Kidney (tissue), 14 donors: Measurements from ENCODE around the gene ASCL5. TPM values are rescaled to one million over a fixed set of nuclear protein-coding genes. Genes with fewer than 3 reads are reported as not detected.

Source experiments
- DNase-seq, 5 donors: peaks; one replicate each; pipeline ENCODE4 v3.0.0-alpha.2; 2013 to 2020
- FAIRE-seq: peaks from 2 replicates; lab custom pipeline; 2012; peaks lifted over from hg19 to GRCh38; lab: Jason Lieb, UNC
- H3K27ac ChIP-seq, 2 donors: one replicate each; pipeline ENCODE4 v1.7.0; 2013; ENCODE audit warnings: low read depth in 2 of 2, low read length in 2 of 2, inconsistent platforms in 1 of 2
- H3K27me3 ChIP-seq: one replicate; pipeline ENCODE4 v1.7.1; 2013; ENCODE audit warnings: low read length, inconsistent platforms; ENCODE audit not compliant: control insufficient read depth, insufficient read depth
- H3K36me3 ChIP-seq, 3 donors: one replicate each; pipeline versions ENCODE4 v1.7.0 to v1.7.1; 2013; ENCODE audit warnings: low read length in 3 of 3, control low read depth in 1 of 3, inconsistent platforms in 1 of 3; ENCODE audit not compliant: insufficient read depth in 3 of 3, control insufficient read depth in 2 of 3
- H3K4me1 ChIP-seq, 3 donors: one replicate each; pipeline versions ENCODE4 v1.7.0 to v1.7.1; 2013; ENCODE audit warnings: low read length in 3 of 3, inconsistent platforms in 1 of 3, low read depth in 1 of 3; ENCODE audit not compliant: control insufficient read depth in 2 of 3, insufficient read depth in 2 of 3
- H3K4me3 ChIP-seq, 3 donors: one replicate each; pipeline versions ENCODE4 v1.7.0 to v1.8.1; 2013; ENCODE audit warnings: low read length in 3 of 3, control low read depth in 1 of 3, inconsistent platforms in 1 of 3
- H3K9ac ChIP-seq, 3 donors: one replicate each; pipeline versions ENCODE4 v1.7.0 to v1.7.1; 2013; ENCODE audit warnings: low read length in 3 of 3, control low read depth in 1 of 3, inconsistent platforms in 1 of 3
- H3K9me3 ChIP-seq, 3 donors: one replicate each; pipeline versions ENCODE4 v1.7.0 to v1.7.1; 2013; ENCODE audit warnings: low read length in 3 of 3, control low read depth in 1 of 3, inconsistent platforms in 1 of 3; ENCODE audit not compliant: control insufficient read depth in 2 of 3, insufficient read depth in 1 of 3
- intact Hi-C: fragments of 100-400 bp; cut with DNase I; formaldehyde crosslinking; loops from one replicate; pipeline ENCODE4 v1.11.1; 2022
- polyA plus RNA-seq: library from polyadenylated mRNA; stranded (reverse); fragments of 350-450 nt; fragmentation: Illumina TruSeq; extraction: RNeasy Lipid Tissue Mini Kit (QIAGEN cat#74804); gene quantifications from one replicate; pipeline ENCODE4 v1.2.3, GENCODE V29; 2014; ENCODE audit warnings: low read depth, low replicate concordance; ENCODE audit not compliant: insufficient read depth
- total RNA-seq: library from RNA; stranded (reverse); fragmentation: NEBNext Ultra II Directional; extraction: Animal tissue kit (Norgen Biotek cat#: 25700); gene quantifications from one replicate; pipeline ENCODE4 v1.2.1, GENCODE V29; 2021
- TF ChIP-seq, protein P1 (sequence below): IDR thresholded peaks from 3 replicates; pipeline ENCODE4 v1.5.1; 2012; ENCODE audit warnings: mild to moderate bottlenecking, moderate library complexity, borderline replicate concordance; ENCODE audit not compliant: insufficient read depth; ENCODE audit errors: extremely low read depth
- donor health status: control.
- donor health status: control.
- donor health status: control.
- donor health status: control.
- donor health status: control.
- donor health status: DM: yes; HTN: yes; CAD: no.
- donor health status: Normal renal cell carcinoma (clear cell type).

The ASCL5 gene
- total and polyA plus RNA-seq, 2 donors from 2014 or later = not detected

GRCh38 chr1:201142849-201143725 lies 16.1 kb upstream of the ASCL5 start:
- H3K27me3 ChIP-seq = no peaks in the 10 kb centered on the region
- H3K4me3 ChIP-seq = no peak overlapping the region
- TF ChIP-seq, protein P1, sequence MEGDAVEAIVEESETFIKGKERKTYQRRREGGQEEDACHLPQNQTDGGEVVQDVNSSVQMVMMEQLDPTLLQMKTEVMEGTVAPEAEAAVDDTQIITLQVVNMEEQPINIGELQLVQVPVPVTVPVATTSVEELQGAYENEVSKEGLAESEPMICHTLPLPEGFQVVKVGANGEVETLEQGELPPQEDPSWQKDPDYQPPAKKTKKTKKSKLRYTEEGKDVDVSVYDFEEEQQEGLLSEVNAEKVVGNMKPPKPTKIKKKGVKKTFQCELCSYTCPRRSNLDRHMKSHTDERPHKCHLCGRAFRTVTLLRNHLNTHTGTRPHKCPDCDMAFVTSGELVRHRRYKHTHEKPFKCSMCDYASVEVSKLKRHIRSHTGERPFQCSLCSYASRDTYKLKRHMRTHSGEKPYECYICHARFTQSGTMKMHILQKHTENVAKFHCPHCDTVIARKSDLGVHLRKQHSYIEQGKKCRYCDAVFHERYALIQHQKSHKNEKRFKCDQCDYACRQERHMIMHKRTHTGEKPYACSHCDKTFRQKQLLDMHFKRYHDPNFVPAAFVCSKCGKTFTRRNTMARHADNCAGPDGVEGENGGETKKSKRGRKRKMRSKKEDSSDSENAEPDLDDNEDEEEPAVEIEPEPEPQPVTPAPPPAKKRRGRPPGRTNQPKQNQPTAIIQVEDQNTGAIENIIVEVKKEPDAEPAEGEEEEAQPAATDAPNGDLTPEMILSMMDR = no peak
- peak in 1 of 5 donors; percentile 44 for DNase-seq
- no peak overlapping the region for H3K27ac ChIP-seq
- no peak for FAIRE-seq
- H3K9ac ChIP-seq = no peak overlapping the region
- intact Hi-C loops = no loop called here
- no peaks in the 10 kb centered on the region for H3K4me1 ChIP-seq
- peaks cover 6 to 56% (median 36%) of the 10 kb centered on the region in 3 donors for H3K36me3 ChIP-seq
- H3K9me3 ChIP-seq = no peaks in the 10 kb centered on the region

- FAIRE-seq (no peak), DNase-seq (peak in 1 of 5 donors; percentile 53)
- Histone ChIP-seq H3K9me3 (no peaks in the 10 kb centered on the region), H3K36me3 (peaks cover 3 to 58% (median 36%) of the 10 kb centered on the region in 3 donors), H3K27ac (no peak overlapping the region), H3K27me3 (no peaks in the 10 kb centered on the region), H3K9ac (no peak overlapping the region), H3K4me3 (no peak overlapping the region), H3K4me1 (no peaks in the 10 kb centered on the region)
- TF ChIP-seq, protein P1 = no peak
- intact Hi-C loops = no loop called here
Observed at GRCh38 chr1:201142011-201142848, 15.2 kb upstream of the ASCL5 start.

DNA sequence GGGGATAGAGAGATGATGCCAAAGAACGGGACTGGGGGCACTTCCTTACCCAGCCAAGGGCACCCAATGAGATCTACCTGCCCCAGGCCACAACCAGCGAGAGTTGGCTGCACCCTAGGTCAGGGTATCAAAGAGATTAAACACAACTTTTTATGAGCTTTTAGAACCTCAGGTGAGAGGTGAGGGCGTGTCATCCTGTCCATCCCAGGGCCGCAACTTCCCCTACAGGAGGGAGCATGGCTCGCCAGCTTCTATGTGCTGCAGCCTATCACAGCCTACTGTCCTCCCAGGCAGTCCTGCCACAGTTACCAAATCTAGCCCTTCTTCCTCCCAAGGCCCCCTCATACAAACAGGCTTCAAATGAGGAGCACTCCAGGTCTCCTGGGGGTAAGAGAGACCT lies 14.4 kb upstream of the ASCL5 start:
- H3K36me3 ChIP-seq = peaks cover 3 to 60% (median 32%) of the 10 kb centered on the region in 3 donors
- H3K27me3 ChIP-seq = no peaks in the 10 kb centered on the region
- DNase-seq (peak in 1 of 5 donors; percentile 12), FAIRE-seq (no peak)
- no peak overlapping the region for H3K4me3 ChIP-seq
- no peaks in the 10 kb centered on the region for H3K4me1 ChIP-seq
- no peak overlapping the region for H3K9ac ChIP-seq
- intact Hi-C loops = no loop called here
- no peaks in the 10 kb centered on the region for H3K9me3 ChIP-seq
- H3K27ac ChIP-seq = no peak overlapping the region
- TF ChIP-seq, protein P1 = no peak
